ENCODE results near the gene KIFC3.
"Not testable (repeated sequence)": the region's sequence is repeated elsewhere in the genome, so short reads cannot be mapped to it uniquely, and the experiment has no call there.

The KIFC3 gene

GRCh38 chr16:57787519-57787905 lies 14.8 kb downstream of the KIFC3 start:
- H3K9ac ChIP-seq (ENCODE audit: low read length in 5 of 5) = no peak overlapping the region
- no peaks in the 10 kb centered on the region for H3K27me3 ChIP-seq (ENCODE audit: control insufficient read depth in 5 of 5, insufficient read depth in 4 of 5, low read length in 5 of 5)
- H3K4me3 ChIP-seq (ENCODE audit: low read depth in 1 of 5, low read length in 5 of 5) = no peak overlapping the region
- H3K4me1 ChIP-seq (ENCODE audit: control insufficient read depth in 5 of 5, insufficient read depth in 5 of 5, low read length in 5 of 5) = peaks cover 3 to 66% (median 52%) of the 10 kb centered on the region in 5 donors
- H3K9me3 ChIP-seq (ENCODE audit: control insufficient read depth in 5 of 5, low read length in 5 of 5) = no peaks in the 10 kb centered on the region
- H3K27ac ChIP-seq (ENCODE audit: low read depth, low read length) = peak overlapping the region; percentile 41
- peaks cover 0 to 61% (median 42%) of the 10 kb centered on the region in 5 donors for H3K36me3 ChIP-seq (ENCODE audit: control insufficient read depth in 5 of 5, insufficient read depth in 5 of 5, low read length in 5 of 5)

DNA sequence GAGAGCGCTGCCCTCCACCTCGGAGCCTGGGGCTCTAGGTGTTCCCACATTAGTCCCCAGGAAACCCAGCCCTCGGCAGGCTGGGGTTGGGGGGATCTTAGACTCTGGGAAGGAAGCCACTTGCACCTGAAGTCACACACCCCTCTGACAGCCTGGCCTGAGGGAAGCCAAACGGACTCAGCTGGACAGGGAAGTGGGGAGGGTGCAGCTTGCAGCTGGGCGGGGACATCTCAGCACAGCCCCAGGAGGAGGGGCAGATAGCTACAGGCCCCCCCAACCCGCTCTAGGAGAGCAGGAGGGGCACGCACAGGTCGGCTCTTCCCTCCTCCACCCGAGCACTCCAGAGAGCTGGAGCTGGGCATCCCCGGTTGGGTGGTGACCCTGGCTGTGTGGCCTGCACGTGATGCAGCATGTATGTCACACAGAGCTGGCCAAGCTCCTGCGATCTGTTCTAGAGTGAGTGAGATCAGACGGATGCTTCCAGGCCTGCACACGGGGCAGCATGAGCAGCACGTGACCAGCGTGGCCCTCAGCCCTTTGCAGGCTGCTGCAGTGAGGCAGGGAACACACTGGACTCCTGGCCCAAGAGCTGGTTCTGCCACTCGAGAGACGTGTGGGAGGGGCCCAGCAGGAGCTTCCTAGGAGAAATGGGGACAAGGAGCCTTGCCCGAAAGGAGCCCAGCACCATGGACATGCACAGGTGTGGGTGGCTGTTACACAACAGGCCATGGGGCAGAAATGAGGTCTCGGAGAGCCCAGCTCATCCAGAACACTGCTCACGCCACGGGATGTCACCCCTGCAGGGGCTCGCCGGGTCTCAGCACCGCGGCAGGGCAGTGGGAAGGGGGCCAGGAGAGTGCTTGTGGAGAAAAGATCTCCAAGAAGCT lies 15.4 kb downstream of the KIFC3 start:
- H3K4me1 ChIP-seq (ENCODE audit: control insufficient read depth in 5 of 5, insufficient read depth in 5 of 5, low read length in 5 of 5) = peaks cover 4 to 68% (median 53%) of the 10 kb centered on the region in 5 donors
- H3K27ac ChIP-seq (ENCODE audit: low read depth, low read length) = peak overlapping the region; percentile 41
- no peaks in the 10 kb centered on the region for H3K27me3 ChIP-seq (ENCODE audit: control insufficient read depth in 5 of 5, insufficient read depth in 4 of 5, low read length in 5 of 5)
- peaks cover 0 to 58% (median 43%) of the 10 kb centered on the region in 5 donors for H3K36me3 ChIP-seq (ENCODE audit: control insufficient read depth in 5 of 5, insufficient read depth in 5 of 5, low read length in 5 of 5)
- H3K4me3 ChIP-seq (ENCODE audit: low read depth in 1 of 5, low read length in 5 of 5) = no peak overlapping the region
- H3K9ac ChIP-seq (ENCODE audit: low read length in 5 of 5) = no peak overlapping the region
- no peaks in the 10 kb centered on the region for H3K9me3 ChIP-seq (ENCODE audit: control insufficient read depth in 5 of 5, low read length in 5 of 5)

DNA sequence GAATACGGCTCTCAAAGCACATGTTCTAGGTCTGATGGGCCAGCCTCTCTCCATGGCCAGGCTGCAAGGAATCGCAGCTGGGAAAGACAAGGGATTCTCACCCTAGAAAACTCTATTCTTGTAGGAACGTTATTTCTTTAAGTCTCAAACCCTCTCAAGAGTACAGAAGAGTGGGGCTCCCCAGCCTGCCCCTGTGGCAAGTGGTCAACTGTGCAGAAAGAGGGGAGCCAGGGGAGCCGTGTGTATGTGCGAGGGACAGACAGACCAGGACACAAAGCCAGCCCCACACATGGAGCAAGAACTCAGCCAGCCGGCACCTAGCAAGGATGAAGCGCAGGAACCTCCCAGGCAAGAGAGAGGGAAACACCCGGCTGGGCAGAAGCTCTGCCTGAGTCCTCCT lies 16.4 kb downstream of the KIFC3 start:
- Histone ChIP-seq H3K36me3 (ENCODE audit: control insufficient read depth in 5 of 5, insufficient read depth in 5 of 5, low read length in 5 of 5) (peaks cover 0 to 58% (median 46%) of the 10 kb centered on the region in 5 donors), H3K4me1 (ENCODE audit: control insufficient read depth in 5 of 5, insufficient read depth in 5 of 5, low read length in 5 of 5) (peaks cover 6 to 63% (median 46%) of the 10 kb centered on the region in 5 donors), H3K9me3 (ENCODE audit: control insufficient read depth in 5 of 5, low read length in 5 of 5) (no peaks in the 10 kb centered on the region), H3K4me3 (ENCODE audit: low read depth in 1 of 5, low read length in 5 of 5) (no peak overlapping the region), H3K27me3 (ENCODE audit: control insufficient read depth in 5 of 5, insufficient read depth in 4 of 5, low read length in 5 of 5) (no peaks in the 10 kb centered on the region), H3K27ac (ENCODE audit: low read depth, low read length) (no peak overlapping the region), H3K9ac (ENCODE audit: low read length in 5 of 5) (no peak overlapping the region)

DNA sequence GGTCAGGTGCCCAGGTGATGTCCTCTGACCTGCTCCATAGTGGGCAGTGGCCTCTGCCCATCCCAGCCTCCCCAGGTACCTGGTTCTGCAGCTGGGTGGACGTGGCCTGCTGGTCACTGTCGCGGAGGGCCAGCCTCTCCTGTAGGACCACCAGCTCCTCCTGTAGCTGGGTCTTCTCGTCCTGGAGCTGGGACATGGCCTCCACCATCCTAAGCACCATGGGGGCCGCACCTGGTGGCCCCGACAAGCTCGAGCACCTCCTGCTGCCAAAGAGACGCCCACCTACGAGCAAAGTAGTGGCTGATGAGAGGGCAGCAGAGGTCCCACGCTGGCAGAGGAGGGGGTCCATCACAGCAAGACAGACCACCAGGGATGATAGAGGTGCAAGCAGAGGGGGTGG lies 16.9 kb downstream of the KIFC3 start:
- no peak overlapping the region for H3K27ac ChIP-seq (ENCODE audit: low read depth, low read length)
- peaks cover 6 to 58% (median 41%) of the 10 kb centered on the region in 5 donors for H3K4me1 ChIP-seq (ENCODE audit: control insufficient read depth in 5 of 5, insufficient read depth in 5 of 5, low read length in 5 of 5)
- peaks cover 0 to 54% (median 40%) of the 10 kb centered on the region in 5 donors for H3K36me3 ChIP-seq (ENCODE audit: control insufficient read depth in 5 of 5, insufficient read depth in 5 of 5, low read length in 5 of 5)
- no peaks in the 10 kb centered on the region for H3K27me3 ChIP-seq (ENCODE audit: control insufficient read depth in 5 of 5, insufficient read depth in 4 of 5, low read length in 5 of 5)
- no peaks in the 10 kb centered on the region for H3K9me3 ChIP-seq (ENCODE audit: control insufficient read depth in 5 of 5, low read length in 5 of 5)
- no peak overlapping the region for H3K4me3 ChIP-seq (ENCODE audit: low read depth in 1 of 5, low read length in 5 of 5)
- no peak overlapping the region for H3K9ac ChIP-seq (ENCODE audit: low read length in 5 of 5)

- no peak overlapping the region for H3K9ac ChIP-seq (ENCODE audit: low read length in 5 of 5)
- H3K4me3 ChIP-seq (ENCODE audit: low read depth in 1 of 5, low read length in 5 of 5) = no peak overlapping the region
- peaks cover 6 to 56% (median 40%) of the 10 kb centered on the region in 5 donors for H3K4me1 ChIP-seq (ENCODE audit: control insufficient read depth in 5 of 5, insufficient read depth in 5 of 5, low read length in 5 of 5)
- no peaks in the 10 kb centered on the region for H3K9me3 ChIP-seq (ENCODE audit: control insufficient read depth in 5 of 5, low read length in 5 of 5)
- H3K36me3 ChIP-seq (ENCODE audit: control insufficient read depth in 5 of 5, insufficient read depth in 5 of 5, low read length in 5 of 5) = peaks cover 0 to 50% (median 38%) of the 10 kb centered on the region in 5 donors
- no peaks in the 10 kb centered on the region for H3K27me3 ChIP-seq (ENCODE audit: control insufficient read depth in 5 of 5, insufficient read depth in 4 of 5, low read length in 5 of 5)
- H3K27ac ChIP-seq (ENCODE audit: low read depth, low read length) = no peak overlapping the region
Measured at GRCh38 chr16:57784334-57784733, 18.0 kb downstream of the KIFC3 start.

- Histone ChIP-seq H3K36me3 (ENCODE audit: control insufficient read depth in 5 of 5, insufficient read depth in 5 of 5, low read length in 5 of 5) (peaks cover 0 to 46% (median 36%) of the 10 kb centered on the region in 5 donors), H3K4me3 (ENCODE audit: low read depth in 1 of 5, low read length in 5 of 5) (no peak overlapping the region), H3K9me3 (ENCODE audit: control insufficient read depth in 5 of 5, low read length in 5 of 5) (no peaks in the 10 kb centered on the region), H3K27me3 (ENCODE audit: control insufficient read depth in 5 of 5, insufficient read depth in 4 of 5, low read length in 5 of 5) (no peaks in the 10 kb centered on the region), H3K27ac (ENCODE audit: low read depth, low read length) (no peak overlapping the region), H3K9ac (ENCODE audit: low read length in 5 of 5) (no peak overlapping the region), H3K4me1 (ENCODE audit: control insufficient read depth in 5 of 5, insufficient read depth in 5 of 5, low read length in 5 of 5) (peaks cover 6 to 52% (median 39%) of the 10 kb centered on the region in 5 donors)
Measured at GRCh38 chr16:57783883-57784282, 18.4 kb downstream of the KIFC3 start.

DNA sequence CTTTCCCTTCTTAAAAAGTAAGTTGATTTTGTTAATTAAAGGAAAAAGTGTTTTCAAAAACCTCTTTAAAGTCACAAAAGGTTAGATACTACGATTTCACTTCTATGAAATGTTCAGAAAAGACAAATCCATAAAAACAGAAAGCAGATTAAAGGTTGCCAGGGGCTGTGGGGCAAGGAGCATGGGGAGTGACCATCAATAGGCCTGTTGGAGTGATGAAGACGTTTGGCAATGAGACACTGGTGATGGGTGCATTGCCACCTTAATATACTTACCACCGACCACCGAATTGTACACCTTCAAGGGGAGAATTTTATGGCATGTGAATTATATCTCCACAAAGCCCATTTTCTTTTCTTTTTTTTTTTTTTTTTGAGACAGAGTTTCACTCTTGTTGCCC lies 19.2 kb downstream of the KIFC3 start:
- peaks cover 4 to 44% (median 31%) of the 10 kb centered on the region in 5 donors for H3K4me1 ChIP-seq (ENCODE audit: control insufficient read depth in 5 of 5, insufficient read depth in 5 of 5, low read length in 5 of 5)
- peaks cover 0 to 38% (median 33%) of the 10 kb centered on the region in 5 donors for H3K36me3 ChIP-seq (ENCODE audit: control insufficient read depth in 5 of 5, insufficient read depth in 5 of 5, low read length in 5 of 5)
- no peaks in the 10 kb centered on the region for H3K9me3 ChIP-seq (ENCODE audit: control insufficient read depth in 5 of 5, low read length in 5 of 5)
- H3K9ac ChIP-seq (ENCODE audit: low read length in 5 of 5) = no peak overlapping the region
- peak overlapping the region; percentile 55 for H3K27ac ChIP-seq (ENCODE audit: low read depth, low read length)
- no peak overlapping the region for H3K4me3 ChIP-seq (ENCODE audit: low read depth in 1 of 5, low read length in 5 of 5)
- H3K27me3 ChIP-seq (ENCODE audit: control insufficient read depth in 5 of 5, insufficient read depth in 4 of 5, low read length in 5 of 5) = no peaks in the 10 kb centered on the region

DNA sequence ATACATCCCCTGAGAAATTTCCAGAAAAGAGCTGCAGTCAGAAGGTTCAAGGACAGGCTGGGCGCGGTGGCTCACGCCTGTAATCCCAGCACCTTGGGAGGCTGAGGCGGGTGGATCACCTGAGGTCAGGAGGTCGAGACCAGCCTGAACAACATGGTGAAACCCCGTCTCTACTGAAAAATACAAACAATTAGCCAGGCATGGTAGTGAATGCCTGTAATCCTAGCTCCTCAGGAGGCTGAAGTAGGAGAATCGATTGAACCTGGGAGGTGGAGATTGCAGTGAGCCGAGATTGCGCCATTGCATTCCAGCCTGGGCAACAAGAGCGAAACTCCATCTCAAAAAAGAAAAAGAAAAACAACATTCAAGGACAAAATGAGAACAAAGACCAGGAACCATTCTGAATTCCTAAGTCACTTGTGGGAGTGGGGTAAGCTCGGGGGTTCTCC lies 19.7 kb downstream of the KIFC3 start:
- Histone ChIP-seq H3K36me3 (ENCODE audit: control insufficient read depth in 5 of 5, insufficient read depth in 5 of 5, low read length in 5 of 5) (peaks cover 0 to 40% (median 30%) of the 10 kb centered on the region in 5 donors), H3K27ac (ENCODE audit: low read depth, low read length) (peak overlapping the region; percentile 55), H3K4me1 (ENCODE audit: control insufficient read depth in 5 of 5, insufficient read depth in 5 of 5, low read length in 5 of 5) (peaks cover 4 to 39% (median 26%) of the 10 kb centered on the region in 5 donors)
- H3K4me3 ChIP-seq (ENCODE audit: low read depth in 1 of 5, low read length in 5 of 5); H3K9ac ChIP-seq (ENCODE audit: low read length in 5 of 5); H3K9me3 ChIP-seq (ENCODE audit: control insufficient read depth in 5 of 5, low read length in 5 of 5); H3K27me3 ChIP-seq (ENCODE audit: control insufficient read depth in 5 of 5, insufficient read depth in 4 of 5, low read length in 5 of 5): not testable (repeated sequence)

GRCh38 chr16:57781741-57782606 lies 20.3 kb downstream of the KIFC3 start:
- Histone ChIP-seq H3K36me3 (ENCODE audit: control insufficient read depth in 5 of 5, insufficient read depth in 5 of 5, low read length in 5 of 5) (peaks cover 0 to 38% (median 28%) of the 10 kb centered on the region in 5 donors), H3K27me3 (ENCODE audit: control insufficient read depth in 5 of 5, insufficient read depth in 4 of 5, low read length in 5 of 5) (no peaks in the 10 kb centered on the region), H3K9me3 (ENCODE audit: control insufficient read depth in 5 of 5, low read length in 5 of 5) (no peaks in the 10 kb centered on the region), H3K4me3 (ENCODE audit: low read depth in 1 of 5, low read length in 5 of 5) (no peak overlapping the region), H3K9ac (ENCODE audit: low read length in 5 of 5) (no peak overlapping the region), H3K4me1 (ENCODE audit: control insufficient read depth in 5 of 5, insufficient read depth in 5 of 5, low read length in 5 of 5) (peaks cover 4 to 33% (median 20%) of the 10 kb centered on the region in 5 donors), H3K27ac (ENCODE audit: low read depth, low read length) (peak overlapping the region; percentile 55)

All from subcutaneous abdominal adipose tissue (tissue), 5 donors.